ENCODE measurements around the gene AFDN. TPM values are rescaled to one million over a fixed set of nuclear protein-coding genes. Genes with fewer than 3 reads are reported as not detected.

The AFDN gene
- total and polyA plus RNA-seq, 8 donors, result 137 to 422 (median 284) TPM

DNA sequence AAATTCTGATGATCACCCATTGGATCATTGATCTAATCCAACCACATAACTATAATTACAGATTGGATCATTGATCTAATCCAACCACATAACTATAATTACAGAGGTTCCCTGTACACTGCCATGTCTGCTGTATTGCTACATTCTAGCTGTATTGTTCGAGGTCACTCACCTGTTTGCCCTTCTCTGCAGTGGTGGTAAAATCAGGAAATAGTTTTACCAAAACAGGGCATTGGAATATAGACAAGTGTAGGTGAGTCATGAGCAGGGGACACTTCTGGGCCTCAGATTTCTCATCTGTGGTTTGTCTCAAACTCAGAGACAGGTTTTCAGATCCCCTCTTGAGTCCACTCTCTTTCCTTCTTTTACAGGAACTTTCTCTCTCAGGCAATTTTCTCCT is 9.0 kb upstream of the AFDN start:
- intact Hi-C loops (cut with DNase I), result no loop called here
- peaks cover 0 to 5% of the 10 kb centered on the region in 2 donors for H3K27me3 ChIP-seq
- peak; percentile 84 for ATAC-seq
- no peak for DNase-seq
- no peaks in the 10 kb centered on the region for H3K36me3 ChIP-seq
- H3K4me1 ChIP-seq, result no peaks in the 10 kb centered on the region
- no peak overlapping the region for H3K4me3 ChIP-seq
- TF ChIP-seq, protein P1, sequence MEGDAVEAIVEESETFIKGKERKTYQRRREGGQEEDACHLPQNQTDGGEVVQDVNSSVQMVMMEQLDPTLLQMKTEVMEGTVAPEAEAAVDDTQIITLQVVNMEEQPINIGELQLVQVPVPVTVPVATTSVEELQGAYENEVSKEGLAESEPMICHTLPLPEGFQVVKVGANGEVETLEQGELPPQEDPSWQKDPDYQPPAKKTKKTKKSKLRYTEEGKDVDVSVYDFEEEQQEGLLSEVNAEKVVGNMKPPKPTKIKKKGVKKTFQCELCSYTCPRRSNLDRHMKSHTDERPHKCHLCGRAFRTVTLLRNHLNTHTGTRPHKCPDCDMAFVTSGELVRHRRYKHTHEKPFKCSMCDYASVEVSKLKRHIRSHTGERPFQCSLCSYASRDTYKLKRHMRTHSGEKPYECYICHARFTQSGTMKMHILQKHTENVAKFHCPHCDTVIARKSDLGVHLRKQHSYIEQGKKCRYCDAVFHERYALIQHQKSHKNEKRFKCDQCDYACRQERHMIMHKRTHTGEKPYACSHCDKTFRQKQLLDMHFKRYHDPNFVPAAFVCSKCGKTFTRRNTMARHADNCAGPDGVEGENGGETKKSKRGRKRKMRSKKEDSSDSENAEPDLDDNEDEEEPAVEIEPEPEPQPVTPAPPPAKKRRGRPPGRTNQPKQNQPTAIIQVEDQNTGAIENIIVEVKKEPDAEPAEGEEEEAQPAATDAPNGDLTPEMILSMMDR (IDR thresholded peaks at IDR 0.05), result no peak
- no peaks in the 10 kb centered on the region for H3K9me3 ChIP-seq
- no peak overlapping the region for H3K27ac ChIP-seq

DNA sequence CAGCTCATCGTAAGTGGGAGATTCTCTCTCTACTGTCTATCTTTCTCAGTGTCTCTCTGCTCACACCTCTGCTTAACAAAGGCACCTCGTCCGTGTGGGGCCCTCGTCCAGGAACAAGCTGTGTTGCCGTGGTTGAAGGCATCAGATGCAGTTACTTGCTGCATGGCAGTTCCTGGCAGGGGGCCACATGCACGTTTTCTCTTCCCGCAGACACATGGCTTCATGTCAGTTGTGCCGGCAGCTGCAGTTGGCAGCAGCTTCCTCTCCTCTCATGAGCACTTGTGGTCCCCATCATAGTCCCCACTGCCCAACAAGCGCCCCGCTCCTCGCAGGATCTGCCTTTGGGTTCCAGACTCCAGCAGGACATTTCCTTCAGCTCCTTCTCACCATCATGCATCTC is 7.1 kb upstream of the AFDN start:
- no peaks in the 10 kb centered on the region for H3K9me3 ChIP-seq
- intact Hi-C loops (cut with DNase I), result no loop called here
- H3K4me1 ChIP-seq, result no peaks in the 10 kb centered on the region
- H3K27ac ChIP-seq, result no peak overlapping the region
- H3K4me3 ChIP-seq, result no peak overlapping the region
- ATAC-seq (no peak), DNase-seq (peak in 1 of 4 donors; percentile 65)
- H3K27me3 ChIP-seq, result peaks cover 0 to 10% of the 10 kb centered on the region in 2 donors
- H3K36me3 ChIP-seq, result no peaks in the 10 kb centered on the region
- TF ChIP-seq, protein P1 (IDR thresholded peaks at IDR 0.05), result no peak

DNA sequence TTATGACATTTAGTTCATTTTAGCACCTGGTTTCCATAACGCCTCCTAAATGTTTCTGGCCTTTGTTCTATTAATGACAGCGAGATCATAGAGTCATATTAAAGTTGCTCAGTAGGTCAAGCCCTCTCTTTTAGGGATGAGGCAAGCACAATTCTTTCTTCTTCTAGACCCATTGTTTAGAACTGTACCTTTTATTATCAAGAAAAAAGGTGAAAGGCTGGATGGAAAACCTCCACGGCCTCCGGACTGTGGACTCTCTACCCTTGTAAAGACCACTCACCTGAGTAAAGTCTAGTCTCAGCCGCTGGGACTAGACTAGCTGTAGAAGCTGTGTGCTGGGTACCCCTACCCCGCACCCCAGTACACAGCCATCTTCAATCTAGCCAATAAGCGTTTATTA is 6.0 kb upstream of the AFDN start:
- Histone ChIP-seq H3K27me3 (peaks cover 0 to 22% of the 10 kb centered on the region in 2 donors), H3K9me3 (no peaks in the 10 kb centered on the region), H3K4me3 (no peak overlapping the region), H3K27ac (no peak overlapping the region), H3K36me3 (no peaks in the 10 kb centered on the region), H3K4me1 (peaks cover 0 to 8% of the 10 kb centered on the region in 2 donors)
- intact Hi-C loops (cut with DNase I), result no loop called here
- no peak for ATAC-seq
- TF ChIP-seq, protein P1 (IDR thresholded peaks at IDR 0.05), result no peak
- DNase-seq, result no peak

DNA sequence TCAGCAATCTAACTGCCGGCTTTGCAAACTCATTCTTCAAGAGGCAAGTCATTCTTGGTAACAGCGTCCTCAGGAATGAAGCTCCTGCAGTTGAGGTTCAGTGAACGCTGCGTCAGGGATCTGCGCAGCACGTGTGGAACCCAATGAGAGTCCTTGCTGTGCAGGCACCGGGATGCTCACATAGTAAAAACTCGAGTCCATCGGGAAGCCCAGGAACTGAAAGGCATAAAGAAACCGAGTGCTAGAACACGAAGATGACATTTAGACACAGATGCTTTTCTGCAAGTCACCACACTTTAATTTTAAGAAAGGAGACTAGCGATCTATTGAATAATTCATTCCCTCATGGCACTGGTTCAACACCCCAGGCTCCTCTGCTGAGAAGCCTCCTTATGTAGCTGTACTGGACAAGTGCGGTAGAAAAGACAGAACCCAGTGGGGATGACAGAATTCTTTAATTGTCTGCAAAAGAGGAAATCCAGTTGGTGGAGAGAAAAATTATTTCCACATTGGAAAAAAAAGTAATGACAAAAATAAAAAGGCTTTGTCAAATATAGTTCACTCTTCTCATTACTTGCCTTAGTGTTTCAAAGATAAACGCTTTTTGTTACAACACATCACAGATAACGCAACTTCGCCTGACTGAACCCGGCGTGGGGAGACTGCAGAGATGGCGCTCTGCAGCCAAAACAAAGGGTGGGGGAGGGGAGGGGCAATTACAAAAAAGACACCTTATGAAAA is 1.9 kb upstream of the AFDN start:
- ATAC-seq, result no peak
- peak overlapping the region in 1 of 2 donors; percentile 49 for H3K4me3 ChIP-seq
- H3K27me3 ChIP-seq, result peaks cover 0 to 51% of the 10 kb centered on the region in 2 donors
- no peak overlapping the region for H3K27ac ChIP-seq
- no peaks in the 10 kb centered on the region for H3K36me3 ChIP-seq
- TF ChIP-seq, protein P1 (IDR thresholded peaks at IDR 0.05), result no peak
- H3K9me3 ChIP-seq, result no peaks in the 10 kb centered on the region
- peaks cover 0 to 32% of the 10 kb centered on the region in 2 donors for H3K4me1 ChIP-seq
- DNase-seq, result peak in 2 of 4 donors; percentile 68 to 80
- intact Hi-C loops (cut with DNase I), result no loop called here

DNA sequence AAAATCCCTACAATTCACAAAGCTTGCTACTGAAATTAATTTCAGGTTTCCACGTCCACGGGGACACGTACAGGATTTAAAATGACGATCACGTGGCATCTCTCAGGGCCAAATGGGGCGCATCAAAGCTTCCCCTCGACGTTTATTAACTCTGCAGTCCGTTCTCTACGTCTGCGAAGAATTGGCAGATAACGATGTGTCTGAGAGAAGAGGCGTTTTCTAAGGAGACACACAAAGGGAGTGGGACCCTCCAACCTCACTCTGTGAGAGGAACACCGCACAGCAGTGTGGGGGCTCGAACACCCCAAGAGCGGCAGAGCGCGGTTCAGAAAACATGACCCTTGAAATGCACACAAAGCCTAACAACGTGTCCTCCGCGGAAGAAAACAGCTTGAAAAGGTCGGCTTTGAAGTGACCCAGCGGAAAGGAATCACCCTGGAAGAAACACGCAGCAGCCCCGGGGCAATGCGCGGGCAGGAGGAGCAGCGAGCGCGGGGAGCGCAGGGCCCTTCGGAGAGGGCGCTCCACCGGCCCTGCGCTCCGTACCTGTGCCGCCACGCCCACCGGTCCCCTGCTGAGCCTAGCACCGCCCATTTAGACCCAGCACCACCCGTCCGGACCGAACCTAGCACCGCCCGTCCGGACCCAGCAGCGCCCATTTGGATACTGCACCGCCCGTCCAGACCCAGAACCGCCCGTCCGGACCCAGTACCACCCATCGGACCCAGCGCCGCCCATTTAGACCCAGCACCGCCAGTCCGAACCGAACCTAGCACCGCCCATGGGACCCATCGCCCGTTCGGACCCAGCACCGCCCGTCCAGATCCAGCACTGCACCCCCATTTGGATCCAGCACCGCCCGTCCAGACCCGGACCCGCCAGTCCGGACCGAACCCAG is 1.1 kb upstream of the AFDN start:
- DNase-seq (peak; percentile 61 to 89 (median 74)), ATAC-seq (peak; percentile 83)
- Histone ChIP-seq H3K27ac (peak overlapping the region in 1 of 2 donors; percentile 41), H3K36me3 (no peaks in the 10 kb centered on the region), H3K4me1 (peaks cover 0 to 37% of the 10 kb centered on the region in 2 donors), H3K4me3 (peak overlapping the region; percentile 49 to 62), H3K27me3 (peaks cover 0 to 55% of the 10 kb centered on the region in 2 donors), H3K9me3 (no peaks in the 10 kb centered on the region)
- TF ChIP-seq, protein P1 (IDR thresholded peaks at IDR 0.05), result no peak
- intact Hi-C loops (cut with DNase I), result no loop called here
